ENCODE measurements around the gene VTI1B.

DNA sequence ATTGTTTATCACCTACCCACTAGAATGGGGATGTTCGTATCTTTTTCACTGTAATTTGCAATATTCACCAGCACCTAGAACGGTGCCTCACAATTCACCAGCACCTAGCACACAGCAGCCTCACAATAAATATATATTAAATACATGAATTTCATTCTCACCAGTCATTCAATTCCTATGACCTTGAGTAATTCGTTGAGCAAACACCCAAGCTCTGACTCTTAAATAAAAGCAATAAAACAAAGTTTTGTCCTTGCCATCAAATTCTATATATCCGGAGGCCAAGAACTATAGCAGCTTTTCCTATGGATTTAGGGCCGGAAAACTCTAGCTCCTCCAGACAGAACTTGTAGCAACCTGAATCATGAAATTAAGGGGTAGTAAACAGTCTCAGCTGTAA, 981 bp downstream of the VTI1B start:
- TF ChIP-seq, protein P1, sequence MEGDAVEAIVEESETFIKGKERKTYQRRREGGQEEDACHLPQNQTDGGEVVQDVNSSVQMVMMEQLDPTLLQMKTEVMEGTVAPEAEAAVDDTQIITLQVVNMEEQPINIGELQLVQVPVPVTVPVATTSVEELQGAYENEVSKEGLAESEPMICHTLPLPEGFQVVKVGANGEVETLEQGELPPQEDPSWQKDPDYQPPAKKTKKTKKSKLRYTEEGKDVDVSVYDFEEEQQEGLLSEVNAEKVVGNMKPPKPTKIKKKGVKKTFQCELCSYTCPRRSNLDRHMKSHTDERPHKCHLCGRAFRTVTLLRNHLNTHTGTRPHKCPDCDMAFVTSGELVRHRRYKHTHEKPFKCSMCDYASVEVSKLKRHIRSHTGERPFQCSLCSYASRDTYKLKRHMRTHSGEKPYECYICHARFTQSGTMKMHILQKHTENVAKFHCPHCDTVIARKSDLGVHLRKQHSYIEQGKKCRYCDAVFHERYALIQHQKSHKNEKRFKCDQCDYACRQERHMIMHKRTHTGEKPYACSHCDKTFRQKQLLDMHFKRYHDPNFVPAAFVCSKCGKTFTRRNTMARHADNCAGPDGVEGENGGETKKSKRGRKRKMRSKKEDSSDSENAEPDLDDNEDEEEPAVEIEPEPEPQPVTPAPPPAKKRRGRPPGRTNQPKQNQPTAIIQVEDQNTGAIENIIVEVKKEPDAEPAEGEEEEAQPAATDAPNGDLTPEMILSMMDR (IDR thresholded peaks at IDR 0.05) = no peak
- TF ChIP-seq POLR2A (IDR thresholded peaks at IDR 0.05; ENCODE audit: low read depth) (no peak), POLR2AphosphoS5 (IDR thresholded peaks at IDR 0.05) (no peak)

Measured in esophagus muscularis mucosa (tissue), 3 donors.